Raji (cell line): ENCODE data around the gene USP34.

Experiments
- POLR2A ChIP-seq: IDR thresholded peaks from 2 replicates; pipeline ENCODE4 v1.6.1; 2011; ENCODE audit warnings: low read depth, low read length, control low read depth; ENCODE audit not compliant: insufficient read depth

Gene USP34

DNA sequence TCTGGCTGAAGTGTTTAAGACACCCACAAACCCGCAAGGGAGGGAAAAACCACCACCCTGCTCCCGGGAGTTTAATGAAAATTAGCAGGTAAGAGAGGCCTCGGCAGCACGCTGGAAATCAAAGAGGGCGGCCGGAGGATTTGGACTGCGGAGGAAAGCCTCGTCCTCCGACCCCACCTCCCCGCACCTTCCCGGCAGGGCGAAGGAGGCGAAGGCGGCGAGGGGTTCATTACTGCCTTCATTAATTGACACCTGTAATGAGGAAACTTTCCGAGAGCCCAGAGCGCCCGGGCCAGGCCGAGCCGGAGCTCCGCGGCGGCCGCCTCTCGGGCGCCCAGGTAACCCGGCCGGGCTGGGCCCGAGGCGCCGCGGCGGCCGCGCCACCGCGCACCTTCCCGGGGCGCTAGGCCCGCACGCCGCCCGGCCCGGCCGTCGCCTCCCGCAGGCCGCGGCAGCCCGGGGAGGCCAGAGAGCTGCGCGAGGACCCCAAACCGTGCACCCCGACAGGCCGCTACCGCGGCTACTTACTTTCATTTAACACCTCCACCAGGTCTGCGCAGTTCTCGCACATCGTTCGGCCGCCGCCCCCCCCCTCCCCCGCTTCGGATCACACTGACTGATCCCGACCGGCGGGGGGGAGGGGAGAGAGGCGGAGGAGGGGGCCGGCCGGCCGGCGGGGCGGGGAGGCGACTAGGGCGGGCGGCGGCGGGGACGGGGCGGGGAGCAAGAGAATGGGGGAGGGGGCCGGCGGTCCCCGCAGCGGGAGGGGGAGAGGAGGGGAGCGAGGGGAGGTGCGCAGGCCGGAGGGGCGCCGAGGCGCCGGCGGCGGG, 550 bp downstream of the USP34 start:
- TF ChIP-seq POLR2A, result no peak

- TF ChIP-seq POLR2A, result no peak
These were observed 1.3 kb downstream of the USP34 start for GRCh38 chr2:61469424-61470121.

DNA sequence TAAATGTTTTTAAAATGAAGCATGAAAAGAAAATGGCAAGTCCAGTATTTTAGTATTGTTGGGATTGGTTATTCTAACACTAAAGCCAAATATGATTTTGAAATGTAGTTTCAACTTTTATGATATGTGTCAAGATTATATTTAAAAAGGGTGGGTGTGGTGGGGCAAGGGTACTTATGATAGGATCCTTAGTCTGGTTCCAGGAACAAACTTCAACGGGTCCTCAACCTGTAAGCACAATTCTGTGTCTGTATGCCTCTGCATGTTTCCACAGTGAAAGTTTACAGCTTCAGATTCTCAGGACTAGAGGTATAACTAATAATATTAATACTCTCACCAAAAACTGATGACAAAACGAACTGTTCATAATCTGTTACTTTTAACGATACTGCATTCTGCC, 5.8 kb downstream of the USP34 start:
- no peak for TF ChIP-seq POLR2A

- no peak for TF ChIP-seq POLR2A
These were observed 7.0 kb downstream of the USP34 start for GRCh38 chr2:61463769-61464475.

DNA sequence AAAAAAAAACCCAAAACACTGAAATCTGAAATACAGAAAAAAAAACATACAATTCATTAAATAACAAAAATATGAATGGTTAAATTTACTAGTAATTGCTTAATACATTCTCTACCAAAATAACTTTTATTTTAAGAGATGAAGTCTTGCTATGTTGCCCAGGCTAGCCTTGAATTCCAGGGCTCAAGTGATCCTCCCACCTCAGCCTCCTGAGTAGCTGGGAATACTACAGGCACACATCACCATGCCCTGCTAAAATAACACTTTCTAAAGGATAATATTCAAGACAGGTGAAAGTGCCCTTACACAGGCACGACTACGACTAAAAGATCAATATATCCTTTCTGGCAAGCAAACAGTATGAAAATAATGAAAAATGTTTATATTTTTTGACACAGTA, 9.5 kb downstream of the USP34 start:
- no peak for TF ChIP-seq POLR2A

GRCh38 chr2:61460163-61460562, 10.7 kb downstream of the USP34 start:
- TF ChIP-seq POLR2A, result no peak

DNA sequence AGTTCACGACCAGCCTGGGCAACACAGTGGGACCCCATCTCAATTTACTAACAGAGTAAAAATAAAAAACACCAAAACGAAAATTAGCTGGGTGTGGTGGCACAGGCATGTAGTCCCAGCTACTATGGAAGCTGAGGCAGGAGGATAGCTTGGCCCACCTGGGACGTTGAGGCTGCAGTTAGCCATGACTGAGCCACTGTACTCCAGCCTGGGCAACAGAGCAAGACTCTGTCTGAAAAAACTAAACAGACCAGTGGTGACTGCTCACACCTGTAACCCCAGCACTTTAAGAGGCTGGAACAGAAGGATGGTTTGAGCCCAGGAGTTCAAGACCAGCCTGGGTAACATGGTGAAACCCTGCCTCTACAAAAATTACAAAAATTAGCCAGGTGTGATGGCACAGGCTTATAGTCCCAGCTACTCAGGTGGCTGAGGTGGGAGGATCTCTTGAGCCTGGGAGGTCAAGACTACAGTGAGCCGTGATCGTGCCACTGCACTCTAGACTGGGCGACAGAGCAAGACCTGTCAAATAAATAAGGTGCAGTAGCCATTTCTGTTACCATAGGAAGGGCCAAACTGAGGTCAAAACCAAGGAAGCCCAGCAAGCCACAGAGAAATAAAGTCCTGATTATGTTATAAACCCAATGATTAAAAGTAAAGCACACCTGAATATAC, 14.0 kb downstream of the USP34 start:
- no peak for TF ChIP-seq POLR2A

DNA sequence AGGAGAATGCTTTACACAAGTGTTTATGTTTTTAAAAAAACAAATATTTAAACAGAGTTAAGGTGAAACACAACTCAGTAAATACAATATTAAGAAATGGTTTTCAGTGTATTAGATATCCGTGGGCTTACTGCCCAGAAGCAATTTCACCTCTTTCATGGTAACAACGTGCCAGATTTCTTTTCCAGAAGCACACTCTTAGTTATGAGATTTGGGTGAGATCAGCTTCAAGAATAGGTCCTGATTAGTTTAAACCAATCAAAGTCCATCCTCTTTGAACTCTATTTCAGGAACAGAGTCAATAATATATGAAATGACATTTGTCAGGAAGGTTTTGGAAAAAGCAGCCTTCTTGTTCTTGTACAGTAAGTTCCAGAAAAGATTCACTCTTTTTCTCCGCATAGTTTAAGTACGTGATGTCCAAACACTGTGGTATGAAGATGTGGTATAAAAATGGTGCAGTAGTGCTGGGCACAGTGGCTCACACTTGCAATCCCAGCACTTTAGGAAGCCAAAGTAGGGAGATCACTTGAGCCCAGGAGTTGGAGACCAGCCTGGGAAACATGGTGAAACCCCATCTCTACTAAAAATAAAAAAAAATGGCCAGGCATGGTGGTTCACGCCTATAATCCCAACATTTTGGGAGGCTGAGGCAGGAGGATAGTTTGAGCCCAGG, 14.7 kb downstream of the USP34 start:
- no peak for TF ChIP-seq POLR2A

DNA sequence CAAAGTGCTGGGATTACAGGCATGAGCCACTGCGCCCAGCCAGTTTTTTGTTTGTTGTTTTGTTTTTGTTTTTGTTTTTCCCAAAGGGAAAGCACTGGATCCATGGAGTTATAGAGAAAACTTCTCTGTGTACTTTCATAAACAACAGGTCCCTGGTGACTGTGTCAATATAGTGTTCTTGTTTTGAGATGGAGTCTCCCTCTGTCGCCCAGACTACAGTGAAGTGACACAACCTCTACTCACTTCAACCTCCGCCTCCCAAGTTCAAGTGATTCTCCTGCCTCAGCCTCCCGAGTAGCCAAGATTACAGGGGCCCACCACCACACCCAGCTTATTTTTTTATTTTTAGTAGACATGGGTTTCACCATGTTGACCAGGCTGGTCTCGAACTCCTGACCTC, 16.5 kb downstream of the USP34 start:
- no peak for TF ChIP-seq POLR2A

DNA sequence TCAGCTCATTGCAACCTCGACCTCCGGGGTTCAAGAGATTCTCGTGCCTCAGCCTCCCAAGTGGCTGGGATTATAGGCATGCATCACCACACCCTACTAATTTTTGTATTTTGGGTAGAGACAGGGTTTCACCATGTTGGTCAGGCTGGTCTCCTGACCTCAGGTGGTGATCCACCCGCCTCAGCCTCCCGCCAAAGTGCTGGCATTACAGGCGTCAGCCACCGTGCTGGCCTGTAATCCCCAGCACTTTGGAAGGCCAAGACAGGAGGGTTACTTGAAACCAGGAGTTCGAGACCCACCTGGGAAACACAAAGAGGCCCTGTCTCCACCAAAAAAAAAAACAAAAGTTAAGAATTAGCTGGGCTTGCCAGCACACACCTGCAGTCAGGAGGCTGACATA, 18.5 kb downstream of the USP34 start:
- TF ChIP-seq POLR2A, result no peak

DNA sequence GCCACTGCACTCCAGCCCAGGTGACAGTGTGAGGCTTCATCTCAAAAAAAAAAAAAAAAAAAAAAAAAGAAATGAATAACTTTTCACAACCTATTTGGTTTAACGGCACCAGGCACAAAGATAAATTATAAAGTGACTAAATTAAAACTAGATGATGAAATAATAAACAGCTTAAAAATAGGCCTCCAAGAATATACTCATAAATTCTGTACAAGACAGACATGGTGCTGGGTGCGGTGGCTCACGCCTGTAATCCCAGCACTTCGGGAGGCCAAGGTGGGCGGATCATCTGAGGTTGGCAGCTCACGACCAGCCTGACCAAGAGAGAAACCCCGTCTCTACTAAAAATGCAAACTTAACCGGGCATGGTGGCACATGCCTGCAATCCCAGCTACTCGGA, 19.7 kb downstream of the USP34 start:
- no peak for TF ChIP-seq POLR2A

DNA sequence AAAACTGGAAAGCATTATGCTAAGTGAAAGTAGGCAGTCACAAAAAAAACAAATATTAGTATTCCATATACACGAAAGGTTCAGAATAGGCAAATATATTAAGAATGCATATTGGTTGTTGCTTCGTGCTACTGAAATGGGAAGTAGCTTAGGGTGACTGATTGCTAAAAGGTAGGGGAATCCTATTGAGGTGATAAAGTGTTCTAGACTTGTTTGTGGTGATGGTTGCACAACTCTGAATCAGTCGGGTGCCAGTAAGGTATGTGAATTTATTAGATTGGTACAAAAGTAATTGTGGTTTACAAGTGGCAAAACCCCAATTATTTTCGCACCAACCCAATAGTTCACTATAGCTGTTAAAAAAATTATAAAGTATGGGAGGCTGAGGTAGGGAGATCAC, 20.7 kb downstream of the USP34 start:
- no peak for TF ChIP-seq POLR2A

DNA sequence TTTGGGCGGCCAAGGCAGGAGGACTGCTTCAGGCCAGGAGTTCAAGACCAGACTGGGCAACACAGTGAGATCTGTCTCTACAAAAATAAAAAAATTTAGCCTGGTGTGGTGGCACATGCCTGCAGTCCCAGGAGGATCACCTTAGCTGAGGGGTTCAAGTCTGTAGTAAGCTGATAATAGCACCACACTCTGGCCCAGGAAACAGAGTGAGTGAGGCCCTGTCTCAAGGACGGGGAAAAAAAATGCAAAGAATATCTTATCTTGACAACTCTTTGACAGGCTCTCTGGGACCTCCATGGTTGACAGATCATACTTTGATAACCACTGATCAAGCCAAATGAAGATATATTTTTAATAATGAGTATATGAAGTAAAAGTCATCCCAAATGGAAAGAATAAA, 22.7 kb downstream of the USP34 start:
- TF ChIP-seq POLR2A, result no peak

GRCh38 chr2:61443342-61444041, 27.4 kb downstream of the USP34 start:
- peak; percentile 37; the same call in 1 of the 2 replicates for TF ChIP-seq POLR2A
